Neuronal stem cell (in vitro differentiated cells): ENCODE results near the gene JPH3.

Experiments used
- DNase-seq: peaks from one replicate; pipeline ENCODE4 v3.0.0-alpha.2; 2013; ENCODE audit warnings: low spot score
- H2AFZ ChIP-seq: one replicate; pipeline ENCODE4 v1.6.1; 2013; ENCODE audit warnings: mild to moderate bottlenecking, low read length, inconsistent platforms
- H2AK5ac ChIP-seq: 2 replicates; pipeline ENCODE4 v1.6.1; 2013; ENCODE audit warnings: low read depth, mild to moderate bottlenecking, inconsistent platforms, low read length, moderate library complexity, mixed read lengths
- H2BK120ac ChIP-seq: 2 replicates; pipeline ENCODE4 v1.6.1; 2013; ENCODE audit warnings: low read depth, mild to moderate bottlenecking, inconsistent platforms, low read length, moderate library complexity, mixed read lengths
- H2BK12ac ChIP-seq: one replicate; pipeline ENCODE4 v1.6.1; 2013; ENCODE audit warnings: low read length, inconsistent platforms
- H2BK15ac ChIP-seq: 2 replicates; pipeline ENCODE4 v1.6.1; 2013; ENCODE audit warnings: mild to moderate bottlenecking, low read length, inconsistent platforms, mixed read lengths
- H2BK5ac ChIP-seq: one replicate; pipeline ENCODE4 v1.6.1; 2013; ENCODE audit warnings: inconsistent platforms, mild to moderate bottlenecking, low read length, moderate library complexity
- H3K14ac ChIP-seq: one replicate; pipeline ENCODE4 v1.6.1; 2013; ENCODE audit warnings: low read length, inconsistent platforms
- H3K18ac ChIP-seq: 2 replicates; pipeline ENCODE4 v1.6.1; 2013; ENCODE audit warnings: low read length, inconsistent platforms
- H3K23ac ChIP-seq: 2 replicates; pipeline ENCODE4 v1.6.1; 2013; ENCODE audit warnings: low read depth, mild to moderate bottlenecking, mixed read lengths, low read length, inconsistent platforms; ENCODE audit not compliant: poor library complexity
- H3K27ac ChIP-seq: replicated peaks from 3 replicates; pipeline ENCODE4 v1.5.1; 2013; ENCODE audit warnings: low read length, inconsistent platforms
- H3K27me3 ChIP-seq, 3 experiments: 2 replicates each; pipeline ENCODE4 v1.6.1; 2013; ENCODE audit warnings: low read length in 3 of 3, mild to moderate bottlenecking in 2 of 3, inconsistent platforms in 1 of 3, low read depth in 1 of 3, mixed read lengths in 1 of 3, moderate library complexity in 1 of 3; ENCODE audit not compliant: control insufficient read depth in 3 of 3, insufficient read depth in 3 of 3
- H3K36me3 ChIP-seq, 2 donors: replicated peaks in 1 of 2; 2 replicates each; pipeline ENCODE4 v1.6.1; 2013; ENCODE audit warnings: low read length in 2 of 2; ENCODE audit not compliant: control insufficient read depth in 2 of 2, insufficient read depth in 2 of 2
- H3K4ac ChIP-seq: 2 replicates; pipeline ENCODE4 v1.6.1; 2013; ENCODE audit warnings: inconsistent platforms, mild to moderate bottlenecking, low read length, moderate library complexity
- H3K4me1 ChIP-seq, 2 donors: 1 replicate in 1 of 2; 2 replicates in 1 of 2; pipeline ENCODE4 v1.6.1; 2013; ENCODE audit warnings: low read length in 2 of 2, low read depth in 1 of 2; ENCODE audit not compliant: control insufficient read depth in 2 of 2, insufficient read depth in 1 of 2
- H3K4me2 ChIP-seq: one replicate; pipeline ENCODE4 v1.6.1; 2013; ENCODE audit warnings: mild to moderate bottlenecking, low read length, inconsistent platforms; ENCODE audit not compliant: insufficient read depth, poor library complexity, severe bottlenecking
- H3K4me3 ChIP-seq, 2 donors: 2 replicates each; pipeline ENCODE4 v1.5.1; 2013; ENCODE audit warnings: low read length in 2 of 2, mild to moderate bottlenecking in 2 of 2, inconsistent platforms in 1 of 2, moderate library complexity in 1 of 2
- H3K79me1 ChIP-seq: one replicate; pipeline ENCODE4 v1.6.1; 2013; ENCODE audit warnings: low read depth, mild to moderate bottlenecking, inconsistent platforms, low read length, moderate library complexity
- H3K9ac ChIP-seq: one replicate; pipeline ENCODE4 v1.6.1; 2013; ENCODE audit warnings: mild to moderate bottlenecking, low read depth, low read length, inconsistent platforms; ENCODE audit not compliant: poor library complexity
- H3K9me3 ChIP-seq, 2 donors: replicated peaks in 1 of 2; 2 replicates each; pipeline versions ENCODE3 to v1.6.1; 2013; ENCODE audit warnings: low read length in 2 of 2, mild to moderate bottlenecking in 2 of 2, inconsistent platforms in 1 of 2, low read depth in 1 of 2, mixed read lengths in 1 of 2, moderate library complexity in 1 of 2; ENCODE audit not compliant: control insufficient read depth in 2 of 2, insufficient read depth in 1 of 2
- H4K8ac ChIP-seq: one replicate; pipeline ENCODE4 v1.6.1; 2013; ENCODE audit warnings: low read depth, mild to moderate bottlenecking, inconsistent platforms, low read length, moderate library complexity
- H4K91ac ChIP-seq: one replicate; pipeline ENCODE4 v1.6.1; 2013; ENCODE audit warnings: low read length, low read depth, mild to moderate bottlenecking, inconsistent platforms; ENCODE audit not compliant: poor library complexity
- WGBS, 2 donors: extraction: QIAGEN DNeasy Blood & Tissue Kit; methylation state at CpG; one replicate each; pipeline ENCODE4 v1.1.7; 2013; ENCODE audit warnings: missing lambda C conversion rate in 2 of 2, mixed read lengths in 1 of 2; ENCODE audit not compliant: insufficient read length in 2 of 2, insufficient replicate concordance in 1 of 2; ENCODE audit errors: extremely low coverage in 2 of 2; 5-methylcytosine and 5-hydroxymethylcytosine counted together

JPH3 gene

DNA sequence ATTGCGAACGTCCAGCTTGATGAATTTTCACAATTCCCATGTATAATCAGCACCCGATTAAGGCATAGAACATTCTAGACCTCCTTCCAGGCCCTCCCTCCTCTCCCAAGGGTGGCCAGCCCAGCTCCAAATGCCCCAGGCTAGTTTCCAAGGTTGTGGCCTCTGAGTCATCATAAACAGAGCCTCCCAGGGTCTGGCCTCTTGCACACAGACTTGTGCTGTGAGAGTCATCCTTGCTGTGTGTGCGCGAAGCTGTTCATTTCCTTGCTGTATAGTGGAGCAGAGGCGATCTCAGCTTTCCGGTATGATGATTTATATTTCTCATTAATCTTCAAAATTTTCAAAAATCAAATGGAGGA lies 20.5 kb upstream of the JPH3 start:
- H2BK12ac ChIP-seq = no peak overlapping the region
- H3K9ac ChIP-seq = no peak overlapping the region
- H3K27me3 ChIP-seq = peaks cover 0 to 34% (median 0%) of the 10 kb centered on the region in 3 experiments
- H3K27ac ChIP-seq = no peak overlapping the region
- no peaks in the 10 kb centered on the region for H3K9me3 ChIP-seq
- H3K4me3 ChIP-seq = no peak overlapping the region
- no peak overlapping the region for H4K91ac ChIP-seq
- no peak overlapping the region for H3K14ac ChIP-seq
- H3K4ac ChIP-seq = no peak overlapping the region
- no peak overlapping the region for H2BK5ac ChIP-seq
- H2BK120ac ChIP-seq = no peak overlapping the region
- H3K4me1 ChIP-seq = peaks cover 7 to 9% of the 10 kb centered on the region in 2 donors
- H2AK5ac ChIP-seq = no peak overlapping the region
- no peak overlapping the region for H3K4me2 ChIP-seq
- WGBS, 2 donors = no CpG with 5 or more reads among the region's 7 CpGs
- peak overlapping the region; percentile 44 for H2BK15ac ChIP-seq
- H4K8ac ChIP-seq = no peak overlapping the region
- no peak overlapping the region for H3K18ac ChIP-seq
- no peak overlapping the region for H3K23ac ChIP-seq
- no peaks in the 10 kb centered on the region for H3K36me3 ChIP-seq
- DNase-seq = no peak
- H2AFZ ChIP-seq = peak overlapping the region; percentile 95
- H3K79me1 ChIP-seq = no peaks in the 10 kb centered on the region

DNA sequence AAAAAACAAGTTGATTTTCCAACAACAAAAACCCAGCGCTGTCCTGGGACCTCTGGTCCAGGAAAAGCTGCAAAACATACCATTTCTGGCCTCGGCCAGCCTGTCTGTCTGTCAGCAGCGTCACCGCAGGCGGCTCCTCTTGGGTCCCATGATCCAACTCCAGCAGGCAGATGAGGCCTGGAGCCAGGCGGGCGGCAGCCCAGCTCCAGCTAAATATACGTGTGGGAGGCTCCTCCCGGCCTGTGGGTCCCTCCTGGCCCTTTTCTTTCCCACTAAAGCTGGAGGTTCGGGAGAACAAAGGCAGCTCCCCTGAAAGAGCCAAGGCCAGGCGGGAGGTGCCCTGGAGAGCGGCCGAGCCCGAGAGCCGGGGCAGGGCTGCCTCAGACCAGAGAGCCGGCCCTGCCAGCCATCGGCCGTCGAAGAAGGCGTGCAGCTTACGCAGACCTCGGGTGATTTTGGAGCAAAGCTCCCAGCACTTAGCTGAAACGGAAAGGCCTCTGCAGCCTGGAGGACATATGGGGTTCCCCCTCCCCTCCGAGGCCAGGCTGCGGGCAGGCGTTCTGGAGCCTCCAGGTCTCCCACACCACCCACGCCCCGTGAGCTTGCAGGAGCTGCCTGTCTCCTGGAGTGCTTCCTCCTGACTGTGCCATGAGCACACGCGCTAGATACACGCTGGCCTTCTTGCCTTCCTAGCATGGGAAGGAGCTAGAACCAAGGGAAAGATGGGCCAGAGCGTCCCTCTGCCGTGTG lies 19.9 kb upstream of the JPH3 start:
- peak overlapping the region; percentile 68 for H2BK5ac ChIP-seq
- DNase-seq = no peak
- WGBS, 2 donors = no CpG with 5 or more reads among the region's 33 CpGs

DNA sequence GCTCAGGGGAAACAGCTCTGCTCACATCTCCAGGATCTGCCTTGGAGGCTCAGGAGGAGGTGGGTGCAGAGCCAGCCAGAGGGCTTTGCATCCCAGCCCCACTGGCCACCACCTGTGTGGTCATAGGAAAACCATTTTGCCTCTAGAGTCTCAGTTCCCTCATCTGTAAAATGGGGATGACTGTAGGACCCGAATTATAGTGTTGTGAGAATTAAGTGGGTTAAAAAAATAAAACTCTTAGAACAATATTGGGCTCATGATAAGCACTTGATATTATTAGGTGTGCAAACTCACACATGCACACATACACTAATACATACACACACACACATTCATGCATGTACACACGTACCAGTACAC lies 19.4 kb upstream of the JPH3 start:
- no peak overlapping the region for H3K4me3 ChIP-seq
- no peaks in the 10 kb centered on the region for H3K9me3 ChIP-seq

More for the DNA sequence above, 19.9 kb upstream of the JPH3 start:
- H3K4ac ChIP-seq = peak overlapping the region; percentile 97
- no peaks in the 10 kb centered on the region for H3K9me3 ChIP-seq
- H3K27me3 ChIP-seq = peaks cover 0 to 38% (median 0%) of the 10 kb centered on the region in 3 experiments
- H2AFZ ChIP-seq = peak overlapping the region; percentile 95
- H3K4me2 ChIP-seq = no peak overlapping the region
- H3K4me1 ChIP-seq = peaks cover 7 to 9% of the 10 kb centered on the region in 2 donors
- peak overlapping the region; percentile 92 for H3K18ac ChIP-seq
- H3K9ac ChIP-seq = peak overlapping the region; percentile 72
- peak overlapping the region; percentile 94 for H3K23ac ChIP-seq
- no peaks in the 10 kb centered on the region for H3K79me1 ChIP-seq
- H3K27ac ChIP-seq = no peak overlapping the region
- H3K4me3 ChIP-seq = no peak overlapping the region
- H4K8ac ChIP-seq = peak overlapping the region; percentile 72
- peak overlapping the region; percentile 51 for H2BK15ac ChIP-seq
- peak overlapping the region; percentile 100 for H3K14ac ChIP-seq
- H2BK12ac ChIP-seq = peak overlapping the region; percentile 17
- H3K36me3 ChIP-seq = no peaks in the 10 kb centered on the region
- H2AK5ac ChIP-seq = peak overlapping the region; percentile 40
- no peak overlapping the region for H4K91ac ChIP-seq
- H2BK120ac ChIP-seq = no peak overlapping the region

DNA sequence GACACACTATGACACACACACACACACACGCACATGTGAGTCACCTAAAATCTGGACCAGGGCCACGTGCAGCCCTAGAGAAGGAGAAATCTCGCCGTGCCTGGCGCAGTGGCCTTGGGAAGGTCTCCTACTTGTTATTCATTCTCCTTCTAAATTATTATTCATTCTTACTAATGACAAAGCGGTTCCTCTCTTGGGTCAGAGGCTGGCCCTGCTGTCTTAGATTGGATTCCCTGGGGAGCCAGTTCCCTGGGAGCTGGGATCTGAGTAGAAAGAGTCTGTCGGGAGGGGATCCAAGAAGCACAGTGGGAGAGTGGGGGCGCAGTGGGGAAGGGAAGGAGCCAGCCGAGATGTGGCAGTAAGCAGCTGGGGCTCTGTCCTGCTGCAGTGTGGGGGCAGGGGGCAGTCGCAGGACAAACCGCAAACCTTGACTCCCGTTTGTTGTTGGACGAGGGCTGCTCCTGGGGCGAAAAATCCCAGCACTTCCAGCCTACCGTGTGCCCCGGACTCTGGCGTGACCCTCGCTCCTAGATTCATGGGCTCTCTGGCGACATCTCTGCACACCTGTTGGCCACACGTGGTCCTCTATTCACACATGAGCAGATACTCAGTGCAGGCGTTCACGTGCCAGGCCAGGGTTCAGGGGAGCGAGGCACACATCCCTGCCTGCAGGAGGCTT lies 18.7 kb upstream of the JPH3 start:
- H4K8ac ChIP-seq = no peak overlapping the region
- peak overlapping the region; percentile 49 for H3K23ac ChIP-seq
- H3K9me3 ChIP-seq = no peaks in the 10 kb centered on the region
- no peak overlapping the region for H4K91ac ChIP-seq
- DNase-seq = no peak
- H2BK120ac ChIP-seq = no peak overlapping the region
- no peak overlapping the region for H3K18ac ChIP-seq
- no peak overlapping the region for H3K4me2 ChIP-seq
- H3K27me3 ChIP-seq = peaks cover 0 to 47% (median 1%) of the 10 kb centered on the region in 3 experiments
- no peak overlapping the region for H3K4me3 ChIP-seq
- peaks cover 7 to 9% of the 10 kb centered on the region in 2 donors for H3K4me1 ChIP-seq
- H3K9ac ChIP-seq = no peak overlapping the region
- no CpG with 5 or more reads among the region's 23 CpGs for WGBS, 2 donors
- H2BK5ac ChIP-seq = peak overlapping the region; percentile 85
- H3K14ac ChIP-seq = peak overlapping the region; percentile 1
- no peaks in the 10 kb centered on the region for H3K36me3 ChIP-seq
- peak overlapping the region; percentile 35 for H2BK12ac ChIP-seq
- no peaks in the 10 kb centered on the region for H3K79me1 ChIP-seq
- H2AK5ac ChIP-seq = no peak overlapping the region
- peak overlapping the region; percentile 71 for H3K4ac ChIP-seq
- H2AFZ ChIP-seq = no peak overlapping the region
- peak overlapping the region; percentile 1 for H2BK15ac ChIP-seq
- no peak overlapping the region for H3K27ac ChIP-seq

More for the DNA sequence above, 19.4 kb upstream of the JPH3 start:
- Histone ChIP-seq H2BK120ac (no peak overlapping the region), H2BK5ac (peak overlapping the region; percentile 68), H4K8ac (peak overlapping the region; percentile 72), H4K91ac (no peak overlapping the region), H3K9ac (peak overlapping the region; percentile 72), H3K79me1 (no peaks in the 10 kb centered on the region), H2AFZ (peak overlapping the region; percentile 95), H3K4ac (peak overlapping the region; percentile 97), H2AK5ac (peak overlapping the region; percentile 40), H3K27ac (no peak overlapping the region), H3K23ac (peak overlapping the region; percentile 94), H3K4me1 (peaks cover 7 to 9% of the 10 kb centered on the region in 2 donors), H2BK12ac (peak overlapping the region; percentile 17), H3K18ac (no peak overlapping the region), H3K36me3 (no peaks in the 10 kb centered on the region), H3K27me3 (peaks cover 0 to 44% (median under 1%) of the 10 kb centered on the region in 3 experiments), H2BK15ac (peak overlapping the region; percentile 51), H3K14ac (peak overlapping the region; percentile 100), H3K4me2 (no peak overlapping the region)
- WGBS, 2 donors = no CpG with 5 or more reads among the region's 2 CpGs
- DNase-seq = no peak
